Subcutaneous adipose tissue (tissue), 4 donors: Measurements from ENCODE around the gene NHERF1. TPM values are rescaled to one million over a fixed set of nuclear protein-coding genes. Genes with fewer than 3 reads are reported as not detected.

Experiments used
- total RNA-seq, 4 donors: library from RNA; depleted of rRNA; stranded (reverse); fragments of >200 nt; gene quantifications; one replicate each; pipeline ENCODE4 v1.1.0, GENCODE V29; 2016
- TF ChIP-seq, protein P1 (sequence below): fragments of 450-650 bp; IDR thresholded peaks from one replicate; pipeline ENCODE4 v1.5.1; 2016; ENCODE audit warnings: low read depth, mild to moderate bottlenecking, control low read depth, antibody characterized with exemption, moderate library complexity

Gene NHERF1
- total RNA-seq, 4 donors from 2014 or later, result 10.3 to 26.2 (median 15.1) TPM

DNA sequence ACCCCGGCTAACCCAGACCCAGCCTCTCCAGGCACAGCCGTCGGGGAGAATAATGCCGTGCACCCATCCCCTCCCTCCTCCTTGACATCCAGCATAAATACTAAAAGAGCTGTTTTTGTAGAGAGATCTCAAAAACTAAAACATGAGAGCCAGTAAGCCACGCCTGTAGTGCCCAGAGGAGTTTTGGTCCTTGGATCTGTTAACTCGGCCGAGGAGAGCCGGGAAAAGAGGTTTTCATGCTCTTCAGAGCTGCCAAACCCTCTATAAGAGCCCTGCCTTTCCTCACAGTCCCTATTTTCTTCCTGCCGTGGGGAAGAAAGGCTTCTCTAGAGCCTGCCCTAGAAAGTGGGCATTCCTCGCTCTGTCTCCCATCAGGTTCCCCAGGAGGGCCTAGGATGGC, 57.9 kb downstream of the NHERF1 start:
- TF ChIP-seq, protein P1, sequence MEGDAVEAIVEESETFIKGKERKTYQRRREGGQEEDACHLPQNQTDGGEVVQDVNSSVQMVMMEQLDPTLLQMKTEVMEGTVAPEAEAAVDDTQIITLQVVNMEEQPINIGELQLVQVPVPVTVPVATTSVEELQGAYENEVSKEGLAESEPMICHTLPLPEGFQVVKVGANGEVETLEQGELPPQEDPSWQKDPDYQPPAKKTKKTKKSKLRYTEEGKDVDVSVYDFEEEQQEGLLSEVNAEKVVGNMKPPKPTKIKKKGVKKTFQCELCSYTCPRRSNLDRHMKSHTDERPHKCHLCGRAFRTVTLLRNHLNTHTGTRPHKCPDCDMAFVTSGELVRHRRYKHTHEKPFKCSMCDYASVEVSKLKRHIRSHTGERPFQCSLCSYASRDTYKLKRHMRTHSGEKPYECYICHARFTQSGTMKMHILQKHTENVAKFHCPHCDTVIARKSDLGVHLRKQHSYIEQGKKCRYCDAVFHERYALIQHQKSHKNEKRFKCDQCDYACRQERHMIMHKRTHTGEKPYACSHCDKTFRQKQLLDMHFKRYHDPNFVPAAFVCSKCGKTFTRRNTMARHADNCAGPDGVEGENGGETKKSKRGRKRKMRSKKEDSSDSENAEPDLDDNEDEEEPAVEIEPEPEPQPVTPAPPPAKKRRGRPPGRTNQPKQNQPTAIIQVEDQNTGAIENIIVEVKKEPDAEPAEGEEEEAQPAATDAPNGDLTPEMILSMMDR, result no peak

DNA sequence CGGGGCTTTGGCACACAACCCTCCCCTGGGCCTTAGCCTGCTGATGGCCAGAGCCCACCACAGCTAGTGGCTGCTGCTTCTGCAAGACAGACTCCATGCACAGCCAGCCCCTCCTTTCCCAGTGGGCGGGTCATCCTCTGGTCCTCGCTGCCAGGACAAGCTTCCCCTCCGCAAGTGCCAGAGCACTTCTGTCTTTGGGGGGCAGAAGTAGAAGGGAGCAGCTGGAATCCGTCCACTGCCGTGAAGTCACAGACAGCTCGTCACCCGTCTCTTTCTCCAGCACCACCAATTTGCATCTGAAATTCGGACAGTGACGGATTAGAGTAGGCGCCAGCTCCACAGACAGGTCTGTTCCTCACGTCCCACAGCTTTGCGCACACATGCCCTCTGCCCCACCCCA, 59.0 kb downstream of the NHERF1 start:
- TF ChIP-seq, protein P1, result no peak

DNA sequence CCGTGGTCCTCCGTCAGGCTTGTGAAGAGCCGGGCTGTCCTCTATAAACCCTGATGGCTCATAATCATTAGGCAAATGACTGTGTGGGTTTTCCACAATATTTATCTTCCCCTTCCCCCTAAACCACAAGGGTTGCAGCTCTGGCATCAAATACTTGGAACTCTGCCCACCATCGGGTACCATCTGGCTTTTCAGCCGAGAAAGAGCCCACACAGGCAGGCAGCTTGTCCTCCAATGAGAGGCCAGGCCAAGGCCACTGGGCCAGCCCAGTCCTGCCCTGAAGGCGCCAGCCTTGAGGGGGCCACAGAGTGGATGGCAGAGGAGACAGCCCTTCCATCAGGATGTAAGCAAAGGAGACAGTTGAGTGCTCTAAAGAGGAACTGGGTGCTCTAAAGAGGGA, 59.5 kb downstream of the NHERF1 start:
- TF ChIP-seq, protein P1, result no peak

DNA sequence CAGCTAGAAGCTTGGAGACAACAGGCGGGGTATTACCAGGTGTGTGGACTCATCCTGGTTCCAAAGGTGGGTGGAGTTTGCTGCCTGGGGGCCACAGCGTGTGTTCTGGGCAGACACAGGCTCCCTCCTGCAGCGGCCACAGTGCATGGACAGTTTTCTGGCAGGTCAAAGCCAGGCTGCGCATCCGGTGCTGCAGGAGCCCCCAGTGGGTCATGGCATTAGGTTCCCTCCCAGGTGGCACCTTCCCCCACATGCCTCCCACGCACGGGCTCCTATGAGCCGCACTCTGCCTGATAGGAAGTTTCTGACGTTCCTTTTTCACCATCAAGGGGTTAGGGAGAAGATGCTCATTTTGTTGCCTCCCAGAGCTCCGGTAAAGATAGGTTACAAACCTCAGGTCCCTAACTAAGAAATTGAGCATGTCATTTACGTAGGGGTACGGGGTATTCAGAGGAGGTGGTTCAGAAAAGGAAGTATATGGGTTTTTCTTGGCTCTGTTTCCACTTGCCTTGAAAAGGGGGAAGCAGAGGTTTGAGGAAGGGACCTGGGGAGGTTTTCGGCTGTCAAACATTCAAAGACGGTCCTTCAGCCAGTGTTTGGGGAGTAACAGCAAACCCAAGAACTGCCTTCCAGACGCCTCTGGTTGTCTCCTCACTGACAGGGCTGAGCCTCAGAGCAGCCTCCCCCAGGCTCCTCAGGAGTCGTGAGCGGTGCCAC, 60.4 kb downstream of the NHERF1 start:
- TF ChIP-seq, protein P1, result no peak

DNA sequence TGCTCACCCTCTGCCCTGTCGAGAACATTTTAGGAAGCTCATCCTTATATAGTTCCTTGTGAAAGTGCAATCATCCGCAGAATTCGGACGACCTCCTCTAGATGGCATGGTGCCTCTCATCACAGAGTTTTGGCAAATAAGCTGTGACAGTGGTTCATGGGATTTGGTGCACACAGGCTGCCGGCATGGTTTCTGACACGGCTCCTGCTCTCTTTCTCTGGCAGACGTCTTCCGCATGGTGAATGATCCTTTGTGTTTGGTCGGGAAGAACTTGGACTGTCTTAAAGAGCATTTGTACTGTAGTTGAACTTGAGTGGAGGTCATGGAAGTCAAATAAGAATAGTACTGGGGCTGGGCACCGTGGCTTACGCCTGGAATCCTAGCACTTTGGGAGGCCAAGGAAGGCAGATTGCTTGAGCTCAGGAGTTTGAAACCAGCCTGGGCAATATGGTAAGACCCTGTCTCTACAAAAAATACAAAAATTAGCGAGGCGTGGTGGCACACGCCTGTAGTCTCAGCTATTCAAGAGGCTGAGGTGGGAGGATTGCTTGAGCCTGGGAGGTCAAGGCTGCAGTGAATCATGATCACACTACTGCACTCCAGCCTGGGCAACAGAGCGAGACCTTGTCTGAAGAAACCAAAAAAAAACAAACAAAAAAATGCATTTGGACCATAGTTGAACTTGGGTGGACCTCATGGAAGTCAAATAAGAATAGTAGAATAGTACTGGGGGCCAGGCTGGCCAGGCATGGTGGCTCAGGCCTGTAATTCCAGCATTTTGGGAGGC, 62.5 kb downstream of the NHERF1 start:
- TF ChIP-seq, protein P1, result no peak

DNA sequence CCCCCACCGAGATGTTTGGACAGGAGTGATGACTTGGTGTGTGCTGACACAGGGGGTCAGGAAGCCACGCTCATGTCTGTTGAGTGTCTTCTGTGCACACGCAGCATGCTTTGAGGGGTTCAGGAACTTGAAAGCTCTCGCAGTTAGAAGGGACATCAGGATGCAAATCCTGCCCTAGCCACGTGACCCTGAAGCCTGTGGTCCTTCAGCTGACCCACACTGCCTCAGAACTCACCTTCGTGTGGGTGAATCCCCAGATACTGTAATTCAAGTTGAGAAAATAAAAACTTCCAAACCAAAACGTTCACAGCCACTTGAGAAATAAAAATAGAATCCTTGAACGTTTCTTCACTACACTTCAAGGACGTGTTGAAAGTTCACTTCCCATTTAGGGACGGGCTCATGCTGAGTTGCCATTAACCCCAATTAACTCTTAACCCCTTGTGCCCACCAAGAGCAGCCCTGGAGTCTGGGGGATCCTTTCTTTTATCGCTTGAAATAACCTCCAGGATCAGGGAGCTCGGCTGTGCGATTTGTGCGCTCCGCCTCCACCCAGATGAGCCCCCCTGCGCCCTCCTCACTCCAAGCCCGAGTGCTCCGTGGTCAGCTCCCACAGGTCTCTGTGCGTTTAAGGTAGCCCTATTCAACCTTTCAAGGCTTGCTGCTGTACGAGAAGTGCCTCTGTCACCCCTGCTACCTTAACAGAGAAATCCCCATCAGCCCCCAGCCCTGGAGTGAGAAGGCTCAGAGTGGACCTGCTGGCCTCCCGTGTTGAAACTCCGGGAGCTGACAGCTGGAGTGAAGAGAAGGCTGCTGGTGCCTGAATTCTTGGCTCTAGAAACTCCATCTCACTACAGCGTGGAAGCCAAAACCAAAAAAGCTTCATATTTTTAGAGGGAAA, 63.9 kb downstream of the NHERF1 start:
- TF ChIP-seq, protein P1, result no peak
